Peyer's patch (tissue), 4 donors: ENCODE results near the gene CDK7.

Experiments used
- CTCF ChIP-seq, 6 experiments: fragments of 450-650 bp in 4 of 6; fragments of 200-600 bp in 2 of 6; sonication (generic) in 1 of 6; IDR thresholded peaks; one replicate each; pipeline ENCODE4 v1.5.1; 2017 to 2019; ENCODE audit warnings: antibody characterized with exemption in 6 of 6, mild to moderate bottlenecking in 3 of 6, moderate library complexity in 1 of 6
- POLR2A ChIP-seq, 2 donors: fragments of 450-650 bp; IDR thresholded peaks; one replicate each; pipeline ENCODE4 v1.5.1; 2017; ENCODE audit warnings: antibody characterized with exemption in 2 of 2, mild to moderate bottlenecking in 2 of 2, moderate library complexity in 2 of 2

DNA sequence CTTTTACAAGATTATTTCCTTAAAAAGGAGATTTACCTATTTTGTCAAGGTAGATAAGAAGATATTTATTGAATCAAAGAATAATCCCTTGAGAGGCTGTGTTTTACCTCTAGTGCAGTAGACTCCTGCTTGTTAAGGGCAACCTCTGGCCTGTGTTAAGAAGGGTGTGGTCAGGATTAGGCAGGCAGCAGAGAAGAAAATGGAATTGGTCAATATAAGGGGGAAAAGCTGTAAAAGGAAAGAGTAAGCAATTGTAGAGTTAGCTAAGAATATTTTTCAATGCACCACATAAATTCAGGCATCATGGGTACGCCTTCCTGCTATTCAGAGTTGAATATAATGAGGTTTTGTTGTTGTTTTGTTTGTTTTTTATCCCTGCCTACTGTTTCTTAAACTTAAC lies 91.7 kb downstream of the CDK7 start:
- TF ChIP-seq CTCF (IDR thresholded peaks at IDR 0.05): no peak
- no peak for TF ChIP-seq POLR2A (IDR thresholded peaks at IDR 0.05)
